ENCODE data around the gene RAB34.

RAB34 gene

GRCh38 chr17:28689011-28689410 lies 28.7 kb downstream of the RAB34 start:
- DNase-seq (ENCODE audit: insufficient read length, low spot score) (no peak), FAIRE-seq (no peak)

DNA sequence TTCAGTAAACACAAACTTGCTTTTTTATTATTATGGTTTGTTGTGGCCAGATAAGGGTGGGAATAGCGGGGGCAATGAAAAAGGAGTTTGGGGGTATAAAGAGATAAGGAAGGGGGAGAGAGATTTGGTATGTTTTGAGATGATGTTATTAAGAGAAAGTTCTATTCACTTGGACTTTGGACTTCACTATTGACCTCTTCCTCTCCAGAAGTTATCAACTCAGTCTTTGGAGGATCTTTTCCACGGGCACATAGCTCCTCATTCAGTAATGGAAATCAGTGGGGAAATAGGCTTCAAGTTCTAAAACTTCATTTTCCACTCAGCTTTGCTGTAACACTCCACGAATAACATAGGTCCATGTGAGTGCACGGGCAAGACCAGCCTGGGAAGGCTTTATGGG lies 29.2 kb downstream of the RAB34 start:
- DNase-seq (ENCODE audit: insufficient read length, low spot score) (no peak), FAIRE-seq (no peak)

- FAIRE-seq = no peak
- DNase-seq (ENCODE audit: insufficient read length, low spot score) = no peak
Observed at GRCh38 chr17:28686296-28686695, 31.4 kb downstream of the RAB34 start.

DNA sequence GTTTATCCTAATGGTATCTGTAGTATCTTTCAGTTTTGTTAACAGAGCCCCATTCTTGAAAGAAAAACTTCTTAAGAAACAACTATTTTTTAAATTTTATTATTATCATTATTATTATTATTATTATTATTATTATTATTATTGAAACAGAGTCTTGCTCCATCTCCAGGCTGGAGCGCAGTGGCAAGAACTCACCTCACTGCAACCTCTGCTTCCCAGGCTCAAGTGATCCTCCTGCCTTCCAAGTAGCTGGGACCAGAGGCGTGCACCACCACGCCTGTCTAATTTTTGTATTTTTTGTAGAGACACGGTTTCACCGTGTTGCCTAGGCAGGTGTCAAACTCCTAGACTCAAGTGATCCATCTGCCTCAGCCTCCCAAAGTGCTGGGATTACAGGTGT lies 32.3 kb downstream of the RAB34 start:
- FAIRE-seq (no peak), DNase-seq (ENCODE audit: insufficient read length, low spot score) (no peak)

DNA sequence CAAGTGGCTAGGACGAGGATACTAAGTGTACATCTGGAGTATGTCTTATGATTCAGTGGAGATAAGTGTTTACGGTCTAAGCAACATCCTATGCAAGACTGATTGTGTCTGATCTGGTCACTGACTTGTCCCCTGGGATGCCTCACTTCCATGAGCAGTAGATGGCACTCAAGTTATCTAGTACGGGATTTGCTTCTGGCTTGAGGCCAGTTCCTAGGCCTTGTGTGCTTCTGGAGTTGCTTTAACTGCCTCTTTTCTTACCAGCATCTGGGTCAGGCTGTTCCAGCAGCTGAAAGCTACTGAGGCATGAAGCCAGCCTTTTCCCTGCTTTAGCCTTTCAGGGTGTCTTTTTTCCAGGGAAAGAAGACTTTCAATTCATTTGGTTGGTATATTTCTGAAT lies 32.7 kb downstream of the RAB34 start:
- DNase-seq (ENCODE audit: insufficient read length, low spot score) (peak; percentile 45), FAIRE-seq (no peak)

DNA sequence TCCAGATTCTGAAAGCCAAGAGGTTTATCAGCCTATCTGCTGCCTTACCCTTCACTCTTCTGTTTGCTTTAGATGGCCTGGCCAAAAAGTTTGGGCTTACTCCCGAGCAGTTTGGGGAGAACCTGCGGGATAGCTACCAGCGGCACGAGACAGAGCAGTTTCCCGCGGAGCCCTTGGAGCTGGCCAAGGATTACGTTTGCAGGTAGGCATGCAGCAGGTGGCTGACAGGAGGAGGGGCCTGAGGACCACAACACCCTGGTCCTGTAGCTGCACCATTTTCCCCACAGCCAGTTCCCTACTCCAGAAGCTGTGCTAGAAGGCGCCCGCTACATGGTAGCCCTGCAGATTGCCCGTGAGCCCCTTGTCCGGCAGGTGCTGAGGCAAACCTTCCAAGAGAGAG lies 35.0 kb downstream of the RAB34 start:
- FAIRE-seq = no peak
- no peak for DNase-seq (ENCODE audit: insufficient read length, low spot score)

DNA sequence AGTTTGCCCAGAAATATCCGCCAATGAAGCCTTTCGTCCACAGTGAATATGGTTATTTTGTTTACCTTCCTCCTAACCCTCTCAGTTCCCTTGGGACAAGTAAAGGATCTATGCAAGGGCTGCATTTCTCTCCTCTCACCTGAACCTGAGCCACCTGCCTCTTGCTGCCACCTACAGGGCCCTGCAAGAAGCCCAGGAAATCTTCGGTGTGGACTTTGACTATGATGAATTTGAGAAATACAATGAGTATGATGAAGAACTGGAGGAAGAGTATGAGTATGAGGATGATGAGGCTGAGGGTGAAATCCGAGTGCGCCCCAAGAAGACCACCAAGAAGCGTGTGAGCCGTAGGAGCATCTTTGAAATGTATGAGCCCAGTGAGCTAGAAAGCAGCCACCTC lies 41.7 kb downstream of the RAB34 start:
- FAIRE-seq (no peak), DNase-seq (ENCODE audit: insufficient read length, low spot score) (no peak)

DNA sequence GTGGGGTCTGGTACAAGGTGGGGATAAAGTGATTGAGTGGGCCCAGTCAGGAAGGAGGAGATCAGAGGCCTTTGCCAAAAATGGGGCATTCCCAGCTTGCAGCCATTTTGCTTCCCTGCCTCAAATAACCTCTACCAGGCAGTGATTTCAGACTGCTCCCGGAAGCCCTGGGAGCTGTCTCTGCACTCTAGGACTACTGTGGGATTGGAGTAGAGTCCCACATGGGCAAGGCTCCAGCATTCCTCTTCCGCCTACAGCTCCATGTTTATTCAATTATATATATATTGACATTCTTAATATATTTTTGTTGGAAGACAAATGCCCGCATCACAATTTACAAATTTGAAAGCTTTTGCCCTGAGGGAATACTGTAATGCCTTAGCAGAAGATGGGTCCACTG lies 42.2 kb downstream of the RAB34 start:
- DNase-seq (ENCODE audit: insufficient read length, low spot score) = no peak
- no peak for FAIRE-seq

- FAIRE-seq = no peak
- DNase-seq (ENCODE audit: insufficient read length, low spot score) = no peak
Observed at GRCh38 chr17:28669918-28670317, 47.8 kb downstream of the RAB34 start.

- no peak for DNase-seq (ENCODE audit: insufficient read length, low spot score)
- FAIRE-seq = no peak
Observed at GRCh38 chr17:28667870-28668269, 49.8 kb downstream of the RAB34 start.

GRCh38 chr17:28665994-28666393 lies 51.7 kb downstream of the RAB34 start:
- DNase-seq (ENCODE audit: insufficient read length, low spot score) = no peak
- FAIRE-seq = no peak
